Caco-2 (cell line): ENCODE results near the gene KLC4. TPM values are rescaled to one million over a fixed set of nuclear protein-coding genes. Genes with fewer than 3 reads are reported as not detected.

ENCODE experiments used
- BruUV-seq: library from RNA; stranded (reverse); fragments of 400-500 nt; replicated peaks from 2 replicates; lab custom pipeline; 2021; lab: Mats Ljungman, UMichigan
- CTCF ChIA-PET: fragments of 300-600 bp; sonication (Branson Sonifier 250); formaldehyde crosslinking; loops from one replicate; lab custom pipeline; 2022; ENCODE audit warnings: antibody characterized with exemption; lab: Charles Lee
- POLR2A ChIA-PET: fragments of 300-600 bp; sonication (Branson Sonifier 250); formaldehyde crosslinking; loops from one replicate; lab custom pipeline; 2022; ENCODE audit warnings: antibody characterized with exemption; lab: Charles Lee
- DNase-seq, 2 experiments: peaks; one replicate each; pipeline versions ENCODE4 v3.0.0 to v3.0.0-alpha.2; 2020 to 2022
- H3K27me3 ChIP-seq: replicated peaks from 2 replicates; pipeline ENCODE4 v1.6.0; 2011; ENCODE audit warnings: low read length; ENCODE audit not compliant: control insufficient read depth, insufficient read depth
- H3K36me3 ChIP-seq: 2 replicates; pipeline ENCODE4 v1.5.1; 2011; ENCODE audit warnings: low read length; ENCODE audit not compliant: control insufficient read depth, insufficient read depth
- H3K4me1 ChIP-seq: fragments of 250-450 bp; sonication (Bioruptor Pico); 2 replicates; pipeline ENCODE4 v1.5.1; 2020; ENCODE audit warnings: mild to moderate bottlenecking
- H3K4me3 ChIP-seq: 2 replicates; pipeline ENCODE4 v1.5.1; 2011; ENCODE audit warnings: low read depth, mild to moderate bottlenecking, control low read depth, low read length
- H3K9me3 ChIP-seq: fragments of 250-450 bp; sonication (Bioruptor Pico); 2 replicates; pipeline ENCODE4 v1.5.1; 2020; ENCODE audit warnings: mild to moderate bottlenecking, moderate library complexity
- H3K27ac Mint-ChIP-seq: one replicate; pipeline ENCODE4 v1.8.0; 2022; ENCODE audit warnings: mixed read lengths; ENCODE audit not compliant: unreplicated experiment
- H3K27me3 Mint-ChIP-seq: one replicate; pipeline ENCODE4 v1.8.0; 2022; ENCODE audit warnings: mixed read lengths; ENCODE audit not compliant: insufficient read depth, unreplicated experiment
- H3K36me3 Mint-ChIP-seq: one replicate; pipeline ENCODE4 v1.8.0; 2022; ENCODE audit warnings: mild to moderate bottlenecking, mixed read lengths; ENCODE audit not compliant: insufficient read depth, unreplicated experiment
- H3K4me1 Mint-ChIP-seq: one replicate; pipeline ENCODE4 v1.8.0; 2022; ENCODE audit warnings: low read depth, mixed read lengths; ENCODE audit not compliant: unreplicated experiment
- H3K4me3 Mint-ChIP-seq: one replicate; pipeline ENCODE4 v1.8.0; 2022; ENCODE audit warnings: mild to moderate bottlenecking, moderate library complexity, mixed read lengths; ENCODE audit not compliant: unreplicated experiment
- H3K9me3 Mint-ChIP-seq: one replicate; pipeline ENCODE4 v1.8.0; 2022; ENCODE audit warnings: mixed read lengths; ENCODE audit not compliant: unreplicated experiment
- CTCF ChIP-seq, 2 experiments: fragments of 200-600 bp in 1 of 2; IDR thresholded peaks; 1 replicate in 1 of 2; 2 replicates in 1 of 2; pipeline versions ENCODE4 v1.5.1 to v1.8.0; 2011 to 2022; ENCODE audit warnings: antibody characterized with exemption in 1 of 2, control low read depth in 1 of 2, inconsistent platforms in 1 of 2, low read depth in 1 of 2, low read length in 1 of 2, mild to moderate bottlenecking in 1 of 2, moderate library complexity in 1 of 2; ENCODE audit not compliant: insufficient read depth in 1 of 2, severe bottlenecking in 1 of 2, unreplicated experiment in 1 of 2
- intact Hi-C: fragments of 100-400 bp; cut with micrococcal nuclease; formaldehyde crosslinking; loops from one replicate; pipeline ENCODE4 v1.10.0; 2022; ENCODE audit not compliant: unreplicated experiment
- total RNA-seq: library from RNA; stranded (reverse); gene quantifications from 2 replicates; pipeline ENCODE4 v1.2.3, GENCODE V29; 2022

The KLC4 gene
- total RNA-seq, 1 experiment from 2014 or later, result 47.7 TPM

GRCh38 chr6:43012364-43012763 lies 47.1 kb upstream of the KLC4 start:
- peaks cover 49% of the 10 kb centered on the region for H3K36me3 Mint-ChIP-seq

GRCh38 chr6:43013097-43013842 lies 46.2 kb upstream of the KLC4 start:
- intact Hi-C loops, result no loop called here
- no peak for DNase-seq
- BruUV-seq, result no TSS peak
- Histone ChIP-seq H3K4me1 (0 out of 2 replicates have a peak, but pooled peaks cover 4% of the 10 kb centered on the region), H3K36me3 (peaks cover 3% of the 10 kb centered on the region), H3K9me3 (no peaks in the 10 kb centered on the region), H3K4me3 (peak overlapping the region; percentile 63), H3K27me3 (no peaks in the 10 kb centered on the region)
- no peaks in the 10 kb centered on the region for H3K27me3 Mint-ChIP-seq
- H3K36me3 Mint-ChIP-seq, result peaks cover 49% of the 10 kb centered on the region
- ChIA-PET POLR2A (interaction anchor here (0.6 to 2.2 kb wide), 10 partner anchors 11 to 1375 kb away, joined by 3 to 24 read pairs (median 6); partner anchors contain the start of genes CNPY3, CUL7, KLC4 and MRPL2), CTCF (interaction anchor here (0.6 to 2.0 kb wide), 4 partner anchors 17 to 131 kb away, joined by 3 to 14 read pairs (median 7); partner anchors contain the start of genes CNPY3 and PEX6)
- peak overlapping the region; percentile 89 for H3K4me3 Mint-ChIP-seq
- H3K4me1 Mint-ChIP-seq, result peaks cover 21% of the 10 kb centered on the region
- no peaks in the 10 kb centered on the region for H3K9me3 Mint-ChIP-seq
- TF ChIP-seq CTCF (IDR thresholded peaks at IDR 0.05; ENCODE audit: insufficient read depth in 1 of 2, low read depth in 1 of 2, low read length in 1 of 2, severe bottlenecking in 1 of 2, unreplicated experiment in 1 of 2), result no peak
- peak overlapping the region; percentile 80 for H3K27ac Mint-ChIP-seq

More at GRCh38 chr6:43012364-43012763, 47.1 kb upstream of the KLC4 start:
- intact Hi-C loops, result no loop called here
- no peaks in the 10 kb centered on the region for H3K9me3 Mint-ChIP-seq
- Histone ChIP-seq H3K27me3 (no peaks in the 10 kb centered on the region), H3K4me1 (0 out of 2 replicates have a peak, but pooled peaks cover 4% of the 10 kb centered on the region), H3K9me3 (no peaks in the 10 kb centered on the region), H3K36me3 (peaks cover 3% of the 10 kb centered on the region), H3K4me3 (no peak overlapping the region)
- CTCF ChIA-PET, result interaction anchor here (0.9 kb wide), 1 partner anchor 41 kb away, joined by 3 read pairs; the partner anchor contains the start of gene CUL7
- POLR2A ChIA-PET, result no interaction called here
- no peaks in the 10 kb centered on the region for H3K27me3 Mint-ChIP-seq
- peaks cover 21% of the 10 kb centered on the region for H3K4me1 Mint-ChIP-seq
- peak overlapping the region; percentile 80 for H3K27ac Mint-ChIP-seq
- TF ChIP-seq CTCF (IDR thresholded peaks at IDR 0.05; ENCODE audit: insufficient read depth in 1 of 2, low read depth in 1 of 2, low read length in 1 of 2, severe bottlenecking in 1 of 2, unreplicated experiment in 1 of 2), result no peak
- peak overlapping the region; percentile 89 for H3K4me3 Mint-ChIP-seq
- no TSS peak for BruUV-seq
- DNase-seq, result no peak

GRCh38 chr6:43013843-43014433 lies 45.5 kb upstream of the KLC4 start, which contains the start of the genes KLHDC3 and MEA1:
Gene KLHDC3 (plus strand): TSS chr6:43014249. CDS start chr6:43017193, 2,944 bp downstream.
Gene MEA1 (minus strand): TSS chr6:43013946. CDS start chr6:43013813, 133 bp downstream.
- POLR2A ChIA-PET, result interaction anchor here (0.5 to 2.2 kb wide), 16 partner anchors 8 to 1374 kb away, joined by 3 to 24 read pairs (median 4); partner anchors contain the start of genes BICRAL, CNPY3, CUL7 and KLC4
- H3K9me3 ChIP-seq, result no peaks in the 10 kb centered on the region
- peak within 1 kb of the TSS; percentile 68 for H3K4me3 ChIP-seq
- Mint-ChIP-seq H3K4me1 (peaks cover 21% of the 10 kb centered on the region), H3K4me3 (peak within 1 kb of the TSS; percentile 89), H3K36me3 (peaks cover 44% of the 10 kb centered on the region), H3K27ac (peak within 1 kb of the TSS; percentile 80), H3K27me3 (no peaks in the 10 kb centered on the region), H3K9me3 (no peaks in the 10 kb centered on the region)
- DNase-seq, result peak; percentile 99
- TF ChIP-seq CTCF (IDR thresholded peaks at IDR 0.05; ENCODE audit: insufficient read depth in 1 of 2, low read depth in 1 of 2, low read length in 1 of 2, severe bottlenecking in 1 of 2, unreplicated experiment in 1 of 2), result no peak
- H3K4me1 ChIP-seq, result 0 out of 2 replicates have a peak, but pooled peaks cover 4% of the 10 kb centered on the region
- H3K36me3 ChIP-seq, result no peaks in the 10 kb centered on the region; the same call in 1 of the 2 replicates
- CTCF ChIA-PET, result interaction anchor here (0.7 to 2.0 kb wide), 5 partner anchors 18 to 158 kb away, joined by 3 to 7 read pairs (median 3); partner anchors contain the start of gene PEX6
- intact Hi-C loops, result loop anchor here (1.0 kb wide), 1 partner anchor 46 kb away; no protein-coding TSS in a partner anchor
- no TSS peak for BruUV-seq
- no peaks in the 10 kb centered on the region for H3K27me3 ChIP-seq
